ENCODE data around the gene SLC43A3.
"Not testable (repeated sequence)": the region's sequence is repeated elsewhere in the genome, so short reads cannot be mapped to it uniquely, and the experiment has no call there.

Gene SLC43A3

GRCh38 chr11:57387289-57388030, 39.5 kb downstream of the SLC43A3 start:
- DNase-seq (ENCODE audit: low read depth in 3 of 3, low spot score in 1 of 3), result no peak

- DNase-seq (ENCODE audit: low read depth in 3 of 3, low spot score in 1 of 3), result no peak
Observed at GRCh38 chr11:57386178-57386940, 40.6 kb downstream of the SLC43A3 start.

DNA sequence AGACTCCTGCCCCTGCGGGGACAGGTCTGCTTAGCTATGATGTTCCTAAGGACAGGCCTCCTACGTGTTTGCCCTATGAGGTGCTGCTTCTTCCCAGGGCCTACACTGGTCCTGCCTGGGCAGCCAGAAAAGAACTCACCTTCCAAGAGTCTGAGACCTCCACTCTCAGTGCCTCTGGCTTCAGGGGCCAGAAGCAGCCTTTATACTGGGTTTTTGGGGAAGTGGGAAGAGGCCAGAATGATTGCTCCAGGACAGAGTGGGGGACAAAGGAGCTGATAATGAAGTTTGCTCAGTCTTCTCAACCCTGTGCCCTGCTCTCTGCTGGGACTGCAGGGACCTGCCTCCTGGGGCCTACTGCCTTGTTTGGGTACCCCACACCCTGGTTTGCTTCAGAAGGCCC, 45.9 kb downstream of the SLC43A3 start, which contains the start of gene PRG3:
PRG3 (minus strand) TSS at position 176 of the 400 bp plus-strand sequence. CDS start 442 bp downstream, outside the sequence.
- no peak for DNase-seq (ENCODE audit: low read depth in 3 of 3, low spot score in 1 of 3)

DNA sequence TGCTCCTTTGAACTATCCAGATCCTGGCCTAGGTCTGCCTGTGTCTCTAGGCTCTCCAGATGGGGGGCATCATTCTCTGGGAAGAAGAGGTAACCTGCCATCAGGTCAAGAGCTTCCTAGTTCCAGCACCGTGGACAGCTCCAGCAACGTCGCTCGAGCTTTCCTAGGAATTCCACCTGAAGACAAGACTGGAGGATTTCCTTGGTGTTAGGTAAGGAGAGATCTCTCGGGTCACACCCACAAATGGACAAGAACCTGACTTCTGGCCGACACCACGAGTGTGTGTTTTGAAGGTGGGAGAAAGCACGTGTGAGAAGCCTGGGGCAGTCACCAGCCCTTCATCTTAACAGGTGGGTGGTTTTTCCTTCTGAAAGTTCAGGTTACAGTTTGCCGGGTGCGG, 47.2 kb downstream of the SLC43A3 start:
- DNase-seq (ENCODE audit: low read depth in 3 of 3, low spot score in 1 of 3), result no peak

DNA sequence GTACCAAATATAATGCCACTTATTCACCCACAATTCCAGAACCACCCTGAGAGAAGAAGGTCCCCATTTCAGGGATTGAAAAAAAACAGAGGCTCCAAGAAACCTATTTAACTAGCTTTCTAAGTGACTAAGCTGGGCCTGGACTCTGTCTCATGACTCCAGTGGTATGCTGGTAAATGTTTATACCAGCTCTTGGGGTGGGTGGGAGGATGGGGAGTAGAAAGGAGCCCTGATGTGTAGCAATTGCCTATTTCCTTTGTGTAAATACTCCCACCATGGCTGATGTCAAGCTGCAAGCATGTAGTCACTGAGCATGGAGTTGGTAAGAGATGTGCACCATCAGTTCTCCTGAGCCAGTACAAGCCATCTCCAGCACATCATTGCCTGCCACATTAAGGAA, 48.7 kb downstream of the SLC43A3 start:
- DNase-seq (ENCODE audit: low read depth in 3 of 3, low spot score in 1 of 3), result no peak

- DNase-seq (ENCODE audit: low read depth in 3 of 3, low spot score in 1 of 3), result no peak
Observed at GRCh38 chr11:57377107-57377506, 49.8 kb downstream of the SLC43A3 start.

- DNase-seq (ENCODE audit: low read depth in 3 of 3, low spot score in 1 of 3), result no peak
Observed at GRCh38 chr11:57376095-57377090, 50.5 kb downstream of the SLC43A3 start.

DNA sequence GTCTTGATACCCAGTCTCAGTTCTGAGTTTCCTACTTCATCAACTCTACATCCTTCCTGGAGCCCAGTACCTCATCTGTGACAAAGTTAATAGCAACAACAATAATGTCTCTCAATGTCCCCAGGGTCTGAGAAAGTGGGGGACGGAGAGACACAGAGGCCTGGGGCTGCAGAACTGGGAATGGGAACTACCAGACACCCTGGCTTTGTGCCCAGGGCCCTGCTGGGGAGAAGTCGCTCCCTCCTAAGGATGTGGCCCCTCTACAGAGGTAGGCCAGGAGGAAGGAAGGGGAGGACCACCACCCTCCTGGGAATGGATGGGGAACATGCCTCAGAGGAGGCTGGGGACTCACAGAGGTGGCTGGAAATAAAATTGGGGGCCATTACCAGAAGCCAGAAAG, 51.4 kb downstream of the SLC43A3 start:
- no peak for DNase-seq (ENCODE audit: low read depth in 3 of 3, low spot score in 1 of 3)

- no peak for DNase-seq (ENCODE audit: low read depth in 3 of 3, low spot score in 1 of 3)
Observed at GRCh38 chr11:57374966-57375365, 52.0 kb downstream of the SLC43A3 start.

DNA sequence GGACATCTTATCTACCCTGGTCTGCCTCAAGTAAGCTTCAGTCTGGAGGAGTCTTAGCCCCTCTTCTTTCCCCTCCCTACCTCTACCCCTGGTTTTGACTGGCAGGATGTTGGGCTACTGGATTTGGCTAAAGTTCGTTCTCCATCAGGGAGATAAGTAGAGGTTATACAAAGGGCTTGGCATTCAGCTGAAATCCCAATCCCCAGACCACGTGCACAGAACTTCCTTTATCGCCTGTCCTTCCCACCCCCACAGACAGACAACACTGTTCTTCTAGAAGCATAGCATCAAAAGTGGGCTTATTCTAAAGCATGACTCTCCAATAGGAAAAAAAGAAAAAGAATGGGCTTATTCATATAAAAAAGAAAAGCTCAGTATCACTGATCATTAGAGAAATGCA, 53.8 kb downstream of the SLC43A3 start:
- no peak for DNase-seq (ENCODE audit: low read depth in 3 of 3, low spot score in 1 of 3)

- no peak for DNase-seq (ENCODE audit: low read depth in 3 of 3, low spot score in 1 of 3)
Observed at GRCh38 chr11:57370941-57371340, 56.0 kb downstream of the SLC43A3 start.

DNA sequence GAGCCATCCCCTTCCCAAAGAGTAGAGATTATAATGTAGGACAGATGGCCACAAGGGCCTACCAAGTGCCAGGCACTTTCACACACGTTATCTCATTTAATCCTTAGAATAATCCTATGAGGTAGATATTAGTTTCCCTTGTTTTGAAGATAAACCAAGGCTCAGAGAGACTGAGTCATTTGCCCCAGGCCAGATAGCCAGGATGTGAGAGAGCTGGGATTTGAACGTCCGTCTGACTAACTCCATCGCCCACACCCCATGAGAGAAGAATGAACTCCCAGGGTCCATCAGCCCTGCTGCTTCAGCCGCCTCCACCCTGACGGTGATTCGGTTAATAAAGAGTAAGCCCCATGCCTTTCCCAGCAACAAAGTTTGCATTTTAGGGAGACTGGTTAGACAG, 56.7 kb downstream of the SLC43A3 start:
- DNase-seq (ENCODE audit: low read depth in 3 of 3, low spot score in 1 of 3), result no peak

- no peak for DNase-seq (ENCODE audit: low read depth in 3 of 3, low spot score in 1 of 3)
Observed at GRCh38 chr11:57368845-57369232, 58.1 kb downstream of the SLC43A3 start.

DNA sequence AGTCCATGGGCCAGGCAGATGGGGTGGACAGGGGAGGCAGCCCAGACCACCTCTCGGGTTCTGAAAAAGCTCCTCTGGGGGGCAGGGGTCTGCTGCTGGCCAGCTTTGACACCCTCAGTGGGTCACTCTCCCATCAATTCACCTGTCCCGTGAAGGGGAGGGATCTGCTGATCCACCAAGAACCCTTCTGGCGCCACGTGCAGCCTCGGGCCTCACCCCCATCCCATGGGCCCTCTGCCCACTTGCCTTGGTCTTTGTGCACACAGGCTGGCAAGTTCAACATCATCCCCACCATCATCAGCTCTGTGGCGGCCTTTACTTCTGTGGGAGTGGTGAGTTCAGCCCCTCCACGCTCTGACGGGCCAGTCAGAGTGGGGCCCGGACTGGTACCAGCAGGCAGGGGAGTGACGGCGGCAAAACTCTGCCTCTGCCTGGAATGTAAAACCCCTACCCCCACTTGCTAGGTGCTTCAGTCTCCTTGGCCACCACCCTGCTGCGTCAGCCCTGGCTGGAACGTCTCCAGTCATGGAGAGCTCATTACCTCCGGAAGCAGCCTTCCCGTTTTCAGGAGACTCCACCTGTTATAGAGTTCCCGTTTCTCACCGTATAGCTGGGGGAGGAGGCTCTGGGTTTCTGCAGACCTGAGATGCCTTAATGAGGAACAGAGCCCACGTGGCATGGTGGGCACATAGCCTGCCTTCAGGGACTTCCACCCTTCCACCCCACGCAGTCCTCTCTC, 58.6 kb downstream of the SLC43A3 start:
- DNase-seq (ENCODE audit: low read depth in 3 of 3, low spot score in 1 of 3), result no peak

- DNase-seq (ENCODE audit: low read depth in 3 of 3, low spot score in 1 of 3), result no peak
Observed at GRCh38 chr11:57364851-57365660, 61.9 kb downstream of the SLC43A3 start.

- DNase-seq (ENCODE audit: low read depth in 3 of 3, low spot score in 1 of 3), result no peak
Observed at GRCh38 chr11:57363131-57364080, 63.5 kb downstream of the SLC43A3 start.

GRCh38 chr11:57361926-57362325, 65.0 kb downstream of the SLC43A3 start:
- DNase-seq (ENCODE audit: low read depth in 3 of 3, low spot score in 1 of 3), result no peak

DNA sequence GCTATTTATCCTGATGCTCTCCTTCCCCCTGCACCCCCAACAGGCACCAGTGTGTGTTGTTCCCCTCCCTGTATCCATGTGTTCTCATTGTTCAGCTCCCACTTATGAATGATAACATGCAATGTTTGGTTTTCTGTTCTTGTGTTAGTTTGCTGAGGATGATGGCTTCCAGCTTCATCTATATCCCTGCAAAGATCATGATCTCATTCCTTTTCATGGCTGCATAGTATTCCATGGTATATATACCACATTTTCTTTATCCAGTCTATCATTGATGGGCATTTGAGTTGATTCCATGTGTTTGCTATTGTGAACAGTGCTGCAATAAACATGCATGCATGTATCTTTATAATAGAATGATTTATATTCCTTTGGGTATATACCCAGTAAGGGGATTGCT, 65.5 kb downstream of the SLC43A3 start:
- not testable (repeated sequence) for DNase-seq (ENCODE audit: low read depth in 3 of 3, low spot score in 1 of 3)

DNA sequence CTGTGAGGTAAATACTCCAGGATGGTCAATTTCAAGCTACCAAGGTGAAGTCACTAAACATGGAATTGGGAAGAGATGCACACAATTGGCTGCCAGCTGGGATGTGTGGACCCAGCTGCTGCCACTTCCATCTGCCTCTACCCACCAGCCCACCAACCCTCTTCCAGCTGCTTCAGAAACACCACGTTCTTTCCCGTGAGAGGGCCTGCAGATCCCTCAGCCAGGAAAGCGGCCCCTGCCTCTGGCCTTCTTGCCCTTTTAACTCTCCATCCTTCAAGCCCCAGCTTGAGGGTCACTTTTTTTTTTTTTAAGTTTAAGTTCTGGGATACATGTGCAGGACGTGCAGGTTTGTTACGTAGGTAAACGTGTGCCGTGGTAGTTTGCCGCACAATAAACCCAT, 65.9 kb downstream of the SLC43A3 start:
- no peak for DNase-seq (ENCODE audit: low read depth in 3 of 3, low spot score in 1 of 3)
